Gastrocnemius medialis (tissue), 4 donors: ENCODE results near the gene CLSTN2.

Experiments
- CTCF ChIP-seq, 5 experiments: fragments of 450-650 bp in 3 of 5; fragments of 200-600 bp in 2 of 5; sonication (generic) in 2 of 5; IDR thresholded peaks in 4 of 5; conservative IDR thresholded peaks in 1 of 5; 1 replicate in 4 of 5; 2 replicates in 1 of 5; pipeline ENCODE4 v1.5.1; 2016 to 2019; ENCODE audit warnings: antibody characterized with exemption in 5 of 5, mild to moderate bottlenecking in 3 of 5, moderate library complexity in 3 of 5
- POLR2A ChIP-seq, 2 donors: fragments of 450-650 bp; IDR thresholded peaks; one replicate each; pipeline ENCODE4 v1.6.1; 2017; ENCODE audit warnings: antibody characterized with exemption in 2 of 2, mild to moderate bottlenecking in 2 of 2, moderate library complexity in 2 of 2

- TF ChIP-seq CTCF (IDR thresholded peaks at IDR 0.05 in 4 of 5, conservative IDR thresholded peaks at IDR 0.05 in 1 of 5) (no peak), POLR2A (IDR thresholded peaks at IDR 0.05) (no peak)
Measured at GRCh38 chr3:140186421-140186920, 251.5 kb downstream of the CLSTN2 start.
